Type B pancreatic cell (in vitro differentiated cells): ENCODE measurements around the gene TTBK1. TPM values are rescaled to one million over a fixed set of nuclear protein-coding genes. Genes with fewer than 3 reads are reported as not detected.

Source experiments
- DNase-seq: peaks from one replicate; pipeline ENCODE4 v3.0.0; 2021; ENCODE audit warnings: mixed read lengths; ENCODE audit not compliant: unreplicated experiment; ENCODE audit errors: extremely low spot score
- H3K27ac Mint-ChIP-seq: 2 replicates; pipeline ENCODE4 v1.8.0; 2021; ENCODE audit warnings: mild to moderate bottlenecking, mixed read lengths
- H3K27me3 Mint-ChIP-seq: 2 replicates; pipeline ENCODE4 v1.8.0; 2021; ENCODE audit warnings: mixed read lengths
- H3K36me3 Mint-ChIP-seq: 2 replicates; pipeline ENCODE4 v1.8.0; 2021; ENCODE audit warnings: mixed read lengths
- H3K4me1 Mint-ChIP-seq: one replicate; pipeline ENCODE4 v1.8.0; 2021; ENCODE audit warnings: mixed read lengths; ENCODE audit not compliant: unreplicated experiment
- H3K4me3 Mint-ChIP-seq: 2 replicates; pipeline ENCODE4 v1.8.0; 2021; ENCODE audit warnings: mild to moderate bottlenecking, mixed read lengths
- H3K9me3 Mint-ChIP-seq: 2 replicates; pipeline ENCODE4 v1.8.0; 2021; ENCODE audit warnings: mixed read lengths
- total RNA-seq: library from RNA; stranded (reverse); gene quantifications from 2 replicates; pipeline ENCODE4 v1.2.1, GENCODE V29; 2021; ENCODE audit warnings: low replicate concordance
- TF ChIP-seq, protein P1 (sequence below): fragments of 200-600 bp; sonication (generic); conservative IDR thresholded peaks from 2 replicates; pipeline ENCODE4 v1.5.0; 2021; ENCODE audit warnings: antibody characterized with exemption, mild to moderate bottlenecking

TTBK1 gene
- total RNA-seq, 1 donor from 2014 or later: 1.7 TPM

DNA sequence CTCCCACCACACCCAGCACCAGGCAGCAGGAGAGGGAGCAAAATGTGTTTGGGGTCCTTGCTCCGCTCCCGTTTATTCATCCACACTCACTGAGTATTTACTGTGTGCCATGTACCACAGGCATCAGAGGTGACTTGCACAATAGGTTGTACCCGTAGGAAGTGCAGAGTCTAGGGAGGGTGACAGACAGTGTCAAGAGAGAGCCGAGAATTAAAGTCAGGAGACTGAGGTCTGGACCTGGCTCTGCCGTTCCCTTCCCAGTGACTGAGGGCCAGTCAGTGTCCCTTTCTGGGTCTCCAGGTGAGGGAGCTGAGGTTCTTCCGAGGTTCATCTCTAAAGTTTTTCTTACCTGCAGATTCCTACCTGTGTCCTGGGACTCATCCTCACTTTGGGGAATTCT is 22.3 kb downstream of the TTBK1 start:
- no peak overlapping the region for H3K4me3 Mint-ChIP-seq
- no peak overlapping the region for H3K27ac Mint-ChIP-seq
- H3K4me1 Mint-ChIP-seq: peaks cover 47% of the 10 kb centered on the region
- TF ChIP-seq, protein P1, sequence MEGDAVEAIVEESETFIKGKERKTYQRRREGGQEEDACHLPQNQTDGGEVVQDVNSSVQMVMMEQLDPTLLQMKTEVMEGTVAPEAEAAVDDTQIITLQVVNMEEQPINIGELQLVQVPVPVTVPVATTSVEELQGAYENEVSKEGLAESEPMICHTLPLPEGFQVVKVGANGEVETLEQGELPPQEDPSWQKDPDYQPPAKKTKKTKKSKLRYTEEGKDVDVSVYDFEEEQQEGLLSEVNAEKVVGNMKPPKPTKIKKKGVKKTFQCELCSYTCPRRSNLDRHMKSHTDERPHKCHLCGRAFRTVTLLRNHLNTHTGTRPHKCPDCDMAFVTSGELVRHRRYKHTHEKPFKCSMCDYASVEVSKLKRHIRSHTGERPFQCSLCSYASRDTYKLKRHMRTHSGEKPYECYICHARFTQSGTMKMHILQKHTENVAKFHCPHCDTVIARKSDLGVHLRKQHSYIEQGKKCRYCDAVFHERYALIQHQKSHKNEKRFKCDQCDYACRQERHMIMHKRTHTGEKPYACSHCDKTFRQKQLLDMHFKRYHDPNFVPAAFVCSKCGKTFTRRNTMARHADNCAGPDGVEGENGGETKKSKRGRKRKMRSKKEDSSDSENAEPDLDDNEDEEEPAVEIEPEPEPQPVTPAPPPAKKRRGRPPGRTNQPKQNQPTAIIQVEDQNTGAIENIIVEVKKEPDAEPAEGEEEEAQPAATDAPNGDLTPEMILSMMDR: no peak
- H3K27me3 Mint-ChIP-seq: peaks cover 18% of the 10 kb centered on the region
- no peaks in the 10 kb centered on the region for H3K9me3 Mint-ChIP-seq
- no peak for DNase-seq
- no peaks in the 10 kb centered on the region for H3K36me3 Mint-ChIP-seq

DNA sequence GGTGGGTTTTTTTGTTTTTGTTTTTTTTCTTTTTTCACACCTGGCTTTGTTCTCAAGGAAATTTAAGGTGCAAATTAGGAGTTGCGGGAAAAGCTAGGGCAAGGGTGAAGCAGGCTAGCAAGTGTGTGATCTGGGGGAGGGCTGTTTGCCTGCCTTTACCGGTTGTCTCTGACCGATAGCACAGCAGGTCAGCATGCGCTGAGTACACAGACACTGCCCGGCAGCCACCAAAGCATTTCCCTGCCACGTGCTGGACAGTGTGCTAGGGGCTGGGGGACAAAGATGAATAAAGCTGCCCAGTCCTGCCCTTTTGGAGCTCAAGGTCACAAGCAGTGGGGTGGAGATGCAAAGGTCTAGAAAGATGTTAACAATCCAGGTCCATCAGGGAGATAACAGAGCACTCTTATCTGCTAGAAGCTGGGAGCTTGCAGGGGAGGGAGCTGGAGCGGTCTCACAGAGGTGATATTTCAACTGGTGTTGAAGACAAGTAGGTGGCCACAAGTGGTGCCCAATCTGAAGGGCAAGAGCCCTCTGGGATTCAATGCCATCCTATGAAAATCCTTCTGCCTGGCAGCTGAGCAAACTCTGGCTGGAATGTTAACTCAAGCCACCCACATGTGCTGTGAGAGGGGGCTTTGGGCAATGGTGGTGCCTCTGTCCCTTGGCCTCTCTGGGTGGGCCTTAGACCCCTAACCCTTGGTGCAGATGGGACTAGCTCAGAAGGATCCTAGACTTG is 24.5 kb downstream of the TTBK1 start:
- DNase-seq: no peak
- peak overlapping the region; percentile 48 for H3K27ac Mint-ChIP-seq
- peaks cover 33% of the 10 kb centered on the region for H3K27me3 Mint-ChIP-seq

DNA sequence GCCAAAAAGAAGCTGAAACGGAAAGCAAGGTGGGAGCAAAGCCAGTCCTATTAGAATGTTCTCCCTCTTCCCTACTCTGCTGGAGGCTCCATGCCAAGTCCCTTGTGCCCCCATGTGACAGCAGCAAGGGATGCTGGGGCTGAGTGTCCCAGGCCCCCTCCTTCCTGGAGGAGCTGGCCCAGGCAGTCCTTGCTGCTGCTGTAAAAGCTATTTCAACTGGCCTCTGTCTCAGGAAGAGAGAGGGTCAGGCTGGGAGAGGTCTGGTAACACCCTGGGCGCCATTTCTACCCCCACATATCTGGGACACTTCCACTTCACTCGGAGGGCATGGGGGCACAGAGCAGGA is 25.0 kb downstream of the TTBK1 start:
- H3K4me3 Mint-ChIP-seq: no peak overlapping the region
- H3K4me1 Mint-ChIP-seq: peaks cover 43% of the 10 kb centered on the region
- H3K9me3 Mint-ChIP-seq: no peaks in the 10 kb centered on the region
- TF ChIP-seq, protein P1: no peak
- no peak overlapping the region for H3K27ac Mint-ChIP-seq
- DNase-seq: no peak
- no peaks in the 10 kb centered on the region for H3K36me3 Mint-ChIP-seq
- peaks cover 38% of the 10 kb centered on the region for H3K27me3 Mint-ChIP-seq

More for the DNA sequence above, 24.5 kb downstream of the TTBK1 start:
- Mint-ChIP-seq H3K4me3 (peak overlapping the region; percentile 15), H3K4me1 (peaks cover 43% of the 10 kb centered on the region), H3K9me3 (no peaks in the 10 kb centered on the region), H3K36me3 (no peaks in the 10 kb centered on the region)
- TF ChIP-seq, protein P1: no peak

DNA sequence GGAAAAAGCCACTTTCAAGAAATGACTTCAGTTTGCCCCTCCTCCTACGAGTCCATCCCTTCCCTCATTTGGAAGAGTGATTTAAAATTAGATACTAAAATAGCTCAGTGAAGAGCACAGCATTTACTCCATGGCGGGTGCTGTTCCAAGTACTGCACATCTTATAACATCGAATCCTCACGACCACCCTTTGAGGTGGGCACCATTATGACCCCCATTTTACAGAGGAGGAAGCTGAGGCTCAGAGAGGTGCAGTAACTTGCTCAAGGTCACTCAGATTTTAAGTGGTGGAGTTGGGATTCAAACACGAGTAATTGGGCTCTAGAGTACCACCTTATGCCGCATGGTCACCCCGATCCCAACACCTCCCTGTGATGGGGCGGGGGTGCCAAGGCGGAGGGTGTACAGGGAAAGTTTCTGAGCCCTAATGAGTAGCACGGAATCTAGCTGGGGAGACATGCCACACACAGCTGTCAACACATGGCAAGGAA is 25.5 kb downstream of the TTBK1 start:
- Mint-ChIP-seq H3K9me3 (no peaks in the 10 kb centered on the region), H3K36me3 (no peaks in the 10 kb centered on the region), H3K4me1 (peaks cover 38% of the 10 kb centered on the region), H3K27me3 (peaks cover 39% of the 10 kb centered on the region), H3K27ac (no peak overlapping the region), H3K4me3 (peak overlapping the region; percentile 44)
- TF ChIP-seq, protein P1: no peak
- DNase-seq: no peak

DNA sequence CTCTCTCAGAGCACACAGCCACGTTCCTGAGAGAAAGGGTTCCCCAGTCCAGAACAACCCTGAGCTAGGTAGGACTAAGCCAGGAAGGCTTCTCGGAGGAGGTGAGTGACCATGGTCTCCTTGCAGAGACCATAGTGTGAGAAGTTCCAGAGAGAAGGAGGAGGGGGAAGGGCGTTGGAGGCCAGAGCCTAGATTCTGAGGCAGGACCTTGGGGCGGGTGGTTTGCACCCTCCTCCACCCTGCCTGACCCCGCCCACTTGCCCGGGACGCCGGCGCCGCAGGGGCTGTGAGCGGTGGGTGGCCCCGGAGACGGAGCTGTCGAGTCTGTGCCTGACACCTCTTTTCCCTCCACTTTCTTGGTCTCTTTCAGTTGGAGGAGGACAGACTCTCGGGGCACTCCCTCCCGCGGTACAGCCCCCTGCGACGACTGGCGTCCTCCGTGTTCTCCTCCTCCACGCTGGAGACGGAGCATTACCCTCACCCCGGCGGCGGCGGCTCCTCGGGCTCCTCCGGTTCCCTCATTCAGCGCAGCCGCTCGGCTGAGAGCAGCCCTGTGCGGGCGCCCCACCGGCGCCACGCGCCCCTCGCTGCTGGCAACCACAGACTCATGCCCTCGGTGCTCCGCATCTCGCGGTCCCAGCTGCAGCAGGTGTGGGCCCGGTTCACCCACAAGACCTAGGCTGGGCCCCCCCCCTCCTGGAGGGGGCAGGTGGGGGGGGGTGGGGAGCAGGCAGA is 26.2 kb downstream of the TTBK1 start:
- Mint-ChIP-seq H3K27ac (no peak overlapping the region), H3K4me3 (peak overlapping the region; percentile 44), H3K9me3 (no peaks in the 10 kb centered on the region), H3K36me3 (no peaks in the 10 kb centered on the region), H3K4me1 (peaks cover 38% of the 10 kb centered on the region), H3K27me3 (peaks cover 44% of the 10 kb centered on the region)
- TF ChIP-seq, protein P1: no peak
- no peak for DNase-seq
